ENCODE measurements around the gene C20orf202. TPM values are rescaled to one million over a fixed set of nuclear protein-coding genes. Genes with fewer than 3 reads are reported as not detected.
A peak's percentile ranks its signal among the peaks of the same experiment; 100 is the strongest.

The C20orf202 gene
- polyA plus RNA-seq, 10 donors: 0.27 to 0.86 (median 0.49) TPM

DNA sequence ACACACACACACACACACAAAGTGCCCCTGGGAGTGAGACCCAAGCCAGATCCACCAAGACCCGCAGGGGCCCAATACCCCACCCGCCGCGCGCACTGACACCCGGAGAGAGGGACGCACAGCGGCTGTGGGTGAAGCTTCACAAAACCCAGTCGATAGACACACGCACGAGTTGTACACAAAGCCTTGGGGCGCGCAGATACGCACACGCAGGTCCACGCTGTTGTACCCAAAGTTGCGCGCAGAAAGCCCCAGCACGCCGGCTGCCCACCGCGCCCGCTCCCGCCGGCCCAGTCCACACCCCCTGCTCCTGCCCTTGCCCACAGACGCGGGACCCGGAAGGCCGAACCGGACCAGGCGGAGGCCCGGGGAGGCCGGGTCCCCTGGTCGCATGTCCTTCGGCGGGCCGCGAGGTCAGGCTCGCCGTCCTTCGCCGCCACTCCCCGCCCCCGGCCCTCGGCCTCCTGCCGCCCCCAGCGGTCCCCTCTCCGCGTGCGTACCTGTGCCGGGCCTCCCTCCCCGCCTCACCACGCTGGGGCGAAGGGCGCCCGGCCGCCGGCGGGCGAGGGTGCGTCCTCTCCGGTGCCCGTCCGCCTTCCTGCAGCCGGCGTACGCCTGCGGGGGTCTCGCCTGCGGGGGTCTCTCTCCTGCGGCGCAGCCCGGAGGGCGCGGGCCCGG lies 18.5 kb upstream of the C20orf202 start, which contains the start of gene TMEM74B:
Gene TMEM74B, minus strand, starts transcription at position 344 of the 678 bp plus-strand sequence. CDS start 1,180 bp downstream, outside the sequence.
- DNase-seq: no peak

DNA sequence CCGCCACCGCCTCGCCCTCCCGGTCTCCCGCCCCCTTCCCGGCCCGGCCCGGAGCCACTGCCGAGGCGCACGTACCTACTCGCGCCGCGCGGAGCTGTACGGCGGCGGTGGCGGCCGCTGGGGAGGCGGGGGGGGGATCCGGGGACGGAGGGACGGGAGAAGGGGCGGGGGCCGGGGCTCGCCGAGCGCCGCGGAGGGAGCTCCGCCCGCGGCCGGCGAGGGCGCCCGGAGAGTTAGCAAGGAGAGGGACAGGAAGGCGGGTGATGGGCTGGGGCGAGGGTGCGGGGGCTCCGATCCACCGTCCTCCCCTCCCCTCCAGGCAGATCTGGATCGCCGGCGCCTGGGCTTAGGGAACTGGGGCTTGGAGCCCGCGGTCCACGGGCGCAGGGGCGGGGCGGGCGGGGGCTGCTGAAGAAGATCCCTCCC lies 17.9 kb upstream of the C20orf202 start:
- no peak for DNase-seq

DNA sequence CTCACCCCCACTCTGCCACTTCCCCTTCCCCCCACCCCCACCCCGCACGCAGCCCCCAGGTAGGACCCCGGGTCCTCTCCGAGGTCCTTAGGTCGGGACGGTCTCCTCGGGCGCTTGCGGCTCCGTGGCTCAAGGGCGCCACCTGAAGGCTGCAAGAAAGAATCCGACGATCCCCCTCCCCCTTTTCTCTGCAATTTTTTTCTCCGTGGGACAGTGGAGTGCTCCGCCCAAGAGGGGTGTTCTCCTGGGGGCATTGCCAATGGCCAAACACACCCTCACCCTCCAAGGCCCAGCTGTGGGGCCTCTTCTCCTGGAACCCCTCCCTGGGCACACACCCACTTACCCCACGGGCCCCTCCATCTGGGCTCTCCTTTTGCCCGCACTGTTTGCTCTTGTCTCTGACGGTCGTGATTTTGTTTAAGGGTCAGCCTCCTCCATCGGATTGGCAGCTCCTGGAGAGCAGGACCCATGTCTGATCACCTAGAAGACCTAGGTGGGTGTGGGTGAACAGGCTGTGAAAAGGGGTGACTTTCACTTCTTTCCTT lies 17.4 kb upstream of the C20orf202 start:
- DNase-seq: peak in 2 of 3 donors; percentile 22 to 34

DNA sequence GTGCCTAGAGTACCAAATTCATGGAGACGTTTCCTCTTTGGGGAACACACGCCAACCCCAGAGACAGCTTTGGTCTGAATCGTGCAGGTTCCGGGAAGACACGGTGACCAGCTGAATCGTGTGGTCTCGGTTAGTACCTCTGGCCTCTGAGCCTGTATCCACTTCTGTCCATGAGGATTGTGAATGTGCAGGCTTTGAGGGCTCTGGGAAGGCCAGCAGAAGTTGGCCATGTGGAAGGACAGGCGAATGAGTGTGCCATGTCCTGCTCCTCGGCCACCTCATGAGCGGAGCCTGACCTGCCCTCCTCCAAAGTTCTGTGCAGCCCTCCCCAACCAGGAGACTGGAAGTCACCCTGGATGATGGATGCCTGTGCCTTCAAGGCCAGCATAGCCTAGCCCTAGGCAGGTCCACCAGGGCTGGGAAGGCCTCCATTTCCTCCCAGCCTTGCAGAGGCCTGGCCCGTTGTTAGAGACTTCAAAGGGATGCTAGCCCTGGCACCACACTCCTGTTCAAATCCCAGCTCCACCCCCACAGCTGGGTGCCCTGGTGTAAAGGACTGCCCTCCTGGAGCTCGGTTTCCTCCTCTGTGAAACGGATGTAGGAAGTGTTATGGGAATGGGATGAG lies 16.8 kb upstream of the C20orf202 start:
- no peak for DNase-seq

DNA sequence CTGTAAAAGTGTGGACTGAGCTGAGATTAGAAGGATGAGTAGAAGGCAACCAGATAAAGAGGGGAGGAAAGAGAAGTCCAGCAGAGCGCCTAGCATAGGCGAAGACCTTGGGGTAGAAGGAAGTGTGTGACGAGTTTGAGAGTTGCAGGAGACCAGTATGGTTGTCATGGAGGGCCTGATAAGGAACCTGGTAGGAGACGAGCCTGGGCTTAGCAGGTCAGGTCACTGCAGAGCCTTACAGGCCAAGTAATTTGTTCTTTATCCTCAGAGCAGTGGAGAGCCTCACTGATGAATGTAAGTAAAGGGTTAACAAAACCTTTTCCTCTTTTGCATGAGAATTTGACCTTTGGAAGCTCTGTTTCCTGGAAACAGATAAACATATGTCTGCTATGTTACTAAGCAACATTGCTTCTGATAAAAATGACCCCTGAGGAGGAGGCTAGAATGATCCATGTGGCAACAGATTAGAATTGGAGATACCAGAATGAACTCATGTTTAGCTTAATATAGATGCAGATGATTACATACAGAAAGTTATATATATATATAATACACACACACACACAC lies 15.6 kb upstream of the C20orf202 start:
- no peak for DNase-seq

DNA sequence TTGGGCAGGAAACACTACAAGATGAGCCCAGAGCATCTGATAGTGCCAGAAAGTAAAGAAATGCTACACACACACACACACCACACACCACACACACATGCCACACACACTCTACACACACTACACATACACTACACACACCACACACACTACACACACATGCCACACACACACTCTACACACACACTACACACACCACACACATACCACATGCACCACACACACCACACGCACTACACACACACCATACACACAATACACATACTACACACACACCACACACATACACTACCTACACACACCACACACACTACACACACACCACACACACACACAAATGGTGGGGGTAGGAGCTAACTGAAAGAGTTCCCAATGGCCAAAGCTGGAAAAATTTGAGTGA lies 14.9 kb upstream of the C20orf202 start:
- DNase-seq: no peak

DNA sequence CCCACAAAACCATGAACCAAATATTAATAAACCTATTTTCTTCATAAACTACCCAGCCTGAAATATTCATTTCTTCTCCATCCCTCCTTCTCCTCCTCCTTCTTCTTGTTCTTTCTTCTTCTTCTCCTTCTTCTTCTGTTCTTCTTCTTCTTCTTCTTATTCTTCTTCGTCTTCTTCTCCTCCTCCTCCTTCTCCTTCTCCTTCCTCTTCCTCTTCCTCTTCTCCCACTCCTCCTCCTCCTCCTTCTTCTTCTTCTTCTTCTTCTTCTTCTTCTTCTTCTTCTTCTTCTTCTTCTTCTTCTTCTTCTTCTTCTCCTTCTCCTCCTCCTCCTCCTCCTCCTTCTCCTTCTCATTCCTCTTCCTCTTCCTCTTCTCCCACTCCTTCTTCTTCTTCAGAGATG lies 13.4 kb upstream of the C20orf202 start:
- DNase-seq: no peak

DNA sequence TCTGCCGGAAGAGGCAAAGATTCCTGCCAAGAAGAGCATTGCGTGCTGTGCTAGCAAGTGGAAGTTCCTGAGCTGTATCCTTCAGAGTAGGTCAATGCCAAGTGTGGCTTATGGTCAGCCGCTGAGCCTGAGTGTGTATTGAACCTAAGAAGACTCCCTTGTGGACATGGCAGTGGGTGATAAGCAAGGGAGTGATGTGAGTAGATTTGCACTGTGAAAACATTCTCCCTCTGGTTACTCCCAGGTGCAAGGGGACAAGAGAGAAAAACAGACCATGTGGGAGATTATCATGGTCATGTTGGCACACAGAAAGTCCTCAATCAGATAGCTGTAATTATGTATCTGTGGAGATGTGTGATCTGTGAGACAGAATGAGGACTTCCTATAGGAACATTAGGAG lies 12.4 kb upstream of the C20orf202 start:
- DNase-seq: no peak

DNA sequence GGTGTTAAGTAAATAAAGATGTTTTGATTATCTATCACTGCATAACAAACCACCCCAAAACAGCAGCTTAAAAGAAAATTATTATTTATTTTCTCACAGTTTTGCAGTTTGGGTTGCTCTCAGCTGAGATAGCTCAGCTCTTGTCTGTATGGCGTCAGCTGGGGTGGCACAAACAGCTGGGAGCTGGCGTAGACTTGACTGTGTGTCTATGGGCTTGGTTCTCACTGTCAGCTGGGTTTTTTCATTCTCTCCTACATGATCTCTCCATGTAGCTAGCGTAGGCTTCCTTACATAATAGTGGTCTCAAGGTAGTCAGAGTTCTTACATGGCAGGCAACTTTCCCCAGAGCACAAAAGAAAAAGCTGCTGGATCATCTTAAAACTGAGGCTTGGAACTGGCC lies 12.0 kb upstream of the C20orf202 start:
- DNase-seq: no peak

DNA sequence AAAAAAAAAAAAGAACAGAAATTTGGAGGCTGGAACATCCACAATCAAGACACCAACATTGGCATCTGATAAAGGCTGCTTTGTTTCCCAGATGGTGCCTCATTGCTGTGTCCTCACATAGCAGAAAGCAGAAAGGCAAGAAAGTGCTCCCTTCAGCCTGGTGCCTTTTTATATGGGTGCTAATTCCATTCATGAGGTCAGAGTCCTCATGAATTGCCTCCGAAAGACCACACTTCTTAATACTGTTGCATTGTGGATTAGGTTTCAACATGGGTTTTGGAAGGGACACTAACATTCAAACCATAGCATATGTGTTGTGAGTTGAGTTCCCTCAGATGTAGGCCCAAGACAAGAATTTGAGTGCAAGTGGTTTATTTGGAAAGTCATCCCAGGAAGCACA lies 8.0 kb upstream of the C20orf202 start:
- DNase-seq: no peak

DNA sequence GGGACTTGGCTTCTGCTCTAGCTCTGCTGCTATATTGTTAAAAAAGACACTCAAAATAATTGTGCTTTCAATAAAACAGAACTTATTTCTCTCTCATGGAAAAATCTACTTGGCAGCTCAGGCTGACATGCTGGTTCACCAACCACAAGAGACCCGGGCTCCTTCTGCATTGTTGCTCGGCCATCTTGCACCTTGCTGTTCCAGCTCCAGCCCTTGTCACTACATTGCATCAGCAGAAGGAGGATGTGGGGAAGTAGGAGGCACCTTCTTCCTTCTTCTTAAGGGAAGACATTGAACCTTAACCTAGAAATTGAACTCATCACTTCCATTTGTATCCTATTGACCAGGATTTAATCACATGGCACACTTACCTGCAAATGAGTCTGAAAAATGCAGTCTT lies 6.6 kb upstream of the C20orf202 start:
- DNase-seq: no peak

DNA sequence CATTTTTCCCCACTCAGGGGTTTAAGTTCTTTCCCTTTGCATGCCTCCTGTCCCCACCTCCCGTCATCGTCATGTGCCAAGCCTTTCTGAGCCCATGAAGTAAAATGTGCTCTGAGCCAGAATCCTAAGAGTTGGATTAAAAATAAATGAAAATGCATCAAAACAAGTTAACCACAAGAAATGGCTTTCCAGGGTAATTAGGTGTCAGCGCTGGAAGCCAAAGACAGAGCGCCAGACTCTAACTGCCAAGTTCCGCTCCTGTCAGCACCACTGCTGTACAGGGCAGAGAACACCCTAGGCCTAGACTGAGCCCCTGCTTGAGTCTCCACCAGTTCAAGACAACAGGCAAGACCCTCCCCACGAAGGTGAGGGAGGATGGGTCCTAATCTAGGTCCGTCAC lies 5.5 kb upstream of the C20orf202 start:
- DNase-seq: no peak

DNA sequence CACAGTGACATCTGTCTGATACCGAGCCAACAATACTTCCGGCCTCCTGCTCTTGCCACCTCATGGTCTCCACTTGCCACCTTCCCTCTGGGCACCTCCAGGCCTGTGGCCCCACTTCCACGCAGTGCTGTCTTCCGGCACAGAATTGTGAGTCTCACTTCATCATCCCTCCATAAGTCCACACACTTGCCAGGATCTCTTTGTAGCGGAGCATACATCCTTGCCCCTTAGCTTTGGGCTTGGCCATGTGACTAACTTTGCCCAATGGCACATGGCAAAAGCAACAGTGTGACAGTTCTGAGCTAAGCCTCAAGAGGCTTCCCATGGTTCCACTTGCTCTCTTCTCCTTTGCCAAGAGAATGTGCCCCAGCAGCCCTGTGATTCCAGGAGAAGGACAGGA lies 4.5 kb upstream of the C20orf202 start:
- DNase-seq: no peak

DNA sequence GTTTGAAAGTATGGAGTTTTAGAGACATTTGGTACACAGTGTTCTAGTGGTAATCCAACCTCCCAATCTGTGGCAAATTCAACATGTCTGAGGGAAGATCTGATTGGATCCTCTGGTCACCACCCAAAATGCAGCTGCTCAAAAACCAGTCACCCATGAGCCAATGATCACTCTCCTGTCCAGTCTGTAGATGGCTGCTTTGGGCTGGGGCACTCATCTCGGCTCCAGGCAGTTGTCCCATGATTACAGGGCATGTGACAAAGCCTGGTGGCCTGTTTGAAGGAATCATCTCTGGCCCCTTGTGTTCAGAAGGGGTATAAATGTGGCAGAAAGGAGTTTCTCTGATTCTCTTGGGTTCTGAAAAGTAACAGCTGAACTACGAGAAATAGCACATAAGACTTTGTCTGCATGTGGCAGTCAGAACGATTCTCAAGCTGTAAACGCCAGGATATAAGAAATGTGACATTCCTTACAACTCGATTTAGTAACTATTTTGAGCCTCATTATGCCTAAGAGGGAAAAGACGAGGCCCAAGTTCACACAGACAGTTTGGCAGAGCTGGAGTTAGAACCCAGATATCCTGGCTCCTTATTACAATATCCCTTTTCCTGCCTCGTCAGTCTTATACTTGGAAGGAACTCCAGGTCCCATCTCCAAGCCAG lies 3.9 kb upstream of the C20orf202 start:
- DNase-seq: no peak

DNA sequence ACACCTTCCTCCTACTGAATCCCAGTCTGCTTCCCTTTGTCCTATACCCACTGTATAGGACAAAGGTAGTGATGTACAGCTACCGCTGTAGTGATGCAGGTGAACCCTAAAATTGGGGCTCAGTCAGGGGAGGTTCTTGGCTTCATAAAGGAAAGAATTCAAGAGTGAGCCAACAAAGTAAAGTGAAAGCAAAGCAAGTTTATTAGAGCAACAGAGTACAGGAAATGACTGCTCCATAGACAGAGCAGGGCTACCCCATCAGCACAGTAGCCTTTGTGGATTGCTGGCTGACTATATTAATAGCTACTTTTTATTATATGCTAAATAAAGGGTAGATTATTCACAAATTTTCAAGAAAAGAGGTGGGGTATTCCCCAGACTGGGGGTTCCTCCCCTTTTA lies 3.3 kb upstream of the C20orf202 start:
- DNase-seq: no peak

DNA sequence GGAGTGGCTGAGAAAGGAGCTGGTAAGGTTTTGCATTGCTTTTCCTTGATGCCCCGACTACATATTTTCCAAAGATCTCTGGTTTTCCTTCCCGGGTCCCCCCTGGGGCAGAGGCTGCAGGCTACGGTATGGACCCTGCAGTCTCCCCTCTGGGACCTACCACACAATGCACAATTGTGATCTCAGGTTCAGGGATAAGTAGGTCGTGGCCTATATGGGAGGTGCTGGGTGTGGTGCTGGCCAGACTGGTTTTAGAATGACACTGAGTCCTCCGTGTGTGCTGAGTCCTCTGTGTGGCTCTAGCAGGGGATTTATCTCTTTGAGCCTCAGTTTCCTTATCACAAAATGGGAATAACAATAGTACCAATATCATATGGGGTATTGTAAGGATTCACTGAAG lies 376 bp downstream of the C20orf202 start:
- no peak for DNase-seq

DNA sequence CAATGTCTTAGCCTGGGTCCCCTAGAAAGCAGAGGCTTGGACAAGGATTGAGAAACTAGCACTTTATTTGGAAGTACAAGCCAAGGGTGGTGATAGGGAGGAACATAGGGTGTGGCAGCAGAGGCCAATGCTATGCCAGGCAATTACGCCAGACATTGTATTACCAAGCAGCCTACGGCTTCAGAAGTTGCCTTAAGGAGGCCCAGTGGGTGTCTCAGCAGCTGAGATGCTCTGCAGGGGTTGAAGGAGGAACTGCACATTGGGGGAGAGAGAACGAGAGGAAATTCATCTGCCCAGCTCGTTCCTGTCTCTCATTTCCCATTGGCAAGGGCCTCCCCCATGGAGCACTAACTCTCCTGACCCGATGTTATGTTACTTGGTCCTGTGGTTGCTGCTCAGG lies 859 bp downstream of the C20orf202 start:
- no peak for DNase-seq

DNA sequence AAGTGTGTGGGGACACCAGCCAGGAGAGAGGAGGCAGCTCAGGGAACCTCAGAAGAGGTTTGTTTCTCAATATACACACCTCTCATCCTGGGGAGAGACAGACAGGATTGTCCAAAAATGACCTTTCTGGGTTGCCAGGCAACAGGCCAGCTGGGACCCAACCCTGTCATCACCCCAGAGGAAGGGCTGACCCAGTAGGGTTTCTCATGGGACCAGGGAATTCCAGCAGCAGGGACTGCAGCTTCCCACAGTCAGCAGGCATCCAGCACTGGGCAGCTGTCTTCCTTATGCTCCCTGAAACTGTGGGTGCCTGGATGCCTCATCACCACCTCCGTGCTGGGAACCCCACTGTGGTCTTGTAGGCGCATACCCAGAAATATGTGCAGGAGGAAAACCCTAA lies 1.3 kb downstream of the C20orf202 start:
- DNase-seq: no peak

DNA sequence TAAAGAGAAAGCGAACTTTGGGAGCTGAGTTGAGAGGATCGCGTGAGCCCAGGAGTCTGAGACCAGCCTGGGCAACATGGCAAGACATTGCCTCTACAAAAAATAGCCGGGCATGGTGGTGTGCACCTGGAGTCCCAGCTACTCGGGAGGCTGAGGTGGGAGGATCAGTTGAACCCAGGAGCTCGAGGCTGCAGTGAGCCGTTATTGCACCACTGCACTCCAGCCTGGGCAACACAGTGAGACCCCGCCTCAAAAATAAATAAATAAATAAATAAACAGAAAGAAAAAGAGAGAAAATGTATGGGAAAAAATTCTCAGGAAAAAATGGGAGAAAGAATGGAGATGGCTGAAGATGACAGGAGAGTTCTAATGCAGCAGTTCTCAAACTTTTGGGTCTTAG lies 2.5 kb downstream of the C20orf202 start:
- DNase-seq: no peak

DNA sequence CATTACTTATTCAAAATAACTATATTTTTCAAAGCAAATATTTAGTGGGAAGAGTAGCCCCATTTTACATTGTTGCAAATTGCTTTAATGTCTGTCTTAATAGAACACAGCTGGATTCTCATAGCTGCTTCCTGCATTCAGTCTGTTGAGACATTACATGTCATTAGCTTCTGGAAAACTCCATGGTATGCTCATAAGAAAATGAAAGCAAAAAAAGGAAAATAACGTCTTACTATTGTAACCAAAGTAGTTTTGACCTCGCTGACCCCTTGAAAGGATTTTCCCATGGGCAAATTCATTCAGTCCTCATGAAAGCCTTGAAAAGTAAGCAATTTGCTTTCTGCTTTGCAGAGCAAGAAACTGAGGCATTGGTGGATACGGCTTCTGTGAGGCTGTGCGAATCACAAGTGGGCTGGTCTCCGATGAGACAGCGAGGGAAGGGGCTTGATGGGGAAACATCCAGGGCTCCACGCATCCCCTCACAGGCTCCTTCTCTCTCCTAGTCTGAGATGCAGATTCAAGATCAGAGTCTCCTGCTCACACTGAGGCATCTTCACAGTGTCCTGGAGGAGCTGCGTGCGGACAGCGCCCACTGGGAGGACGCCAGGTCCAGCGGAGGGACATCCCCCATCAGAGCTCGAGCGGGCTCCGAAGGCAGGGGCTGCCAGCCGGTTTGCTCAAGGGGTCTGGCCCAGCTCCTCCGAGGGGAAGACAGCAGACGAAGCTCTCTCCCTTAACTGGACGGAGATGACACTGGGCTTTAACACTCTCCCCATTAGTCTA lies 3.3 kb downstream of the C20orf202 start:
- no peak for DNase-seq

DNA sequence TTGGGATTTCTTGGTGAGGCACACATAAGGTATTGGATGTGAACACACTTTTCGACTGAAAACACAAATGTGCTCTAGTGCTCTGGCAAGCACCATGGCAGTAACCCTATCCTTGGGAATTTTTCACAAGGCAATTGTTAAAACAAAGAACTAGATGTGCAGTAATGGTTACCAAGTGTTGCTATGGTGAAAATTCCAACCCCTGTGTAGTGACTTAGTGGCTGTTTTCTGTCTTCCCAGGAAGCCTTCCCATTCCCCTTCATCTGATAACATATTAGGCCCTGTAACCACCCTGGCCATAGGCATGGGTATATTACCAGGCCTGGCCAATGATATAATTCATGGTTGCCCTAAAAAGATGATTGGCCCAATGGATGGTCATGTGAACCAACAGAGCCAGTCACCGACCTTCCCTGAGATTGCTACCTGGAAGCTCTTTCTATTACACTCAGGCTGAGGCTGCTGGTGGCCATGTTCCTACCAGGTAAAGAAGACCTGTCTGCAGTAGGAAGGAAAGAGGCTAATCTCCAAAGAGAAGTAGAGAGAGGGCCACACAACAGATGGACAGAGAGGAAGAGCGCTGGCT lies 4.1 kb downstream of the C20orf202 start:
- no peak for DNase-seq

Data from muscle of back (tissue), 11 donors.